ENCODE measurements around the gene PYGM.

Gene PYGM

GRCh38 chr11:64759722-64760719 is at the start of gene PYGM:
TSS of gene PYGM (minus strand) at chr11:64759974. CDS start at chr11:64759898, 76 bp downstream.
- DNase-seq = no peak

GRCh38 chr11:64805481-64805880 is 45.7 kb upstream of the PYGM start:
- DNase-seq = no peak

GRCh38 chr11:64804346-64805210 is 44.8 kb upstream of the PYGM start:
- no peak for DNase-seq

- DNase-seq = no peak
Measured at GRCh38 chr11:64803846-64804345, 44.1 kb upstream of the PYGM start.

GRCh38 chr11:64803158-64803845 is 43.5 kb upstream of the PYGM start, which contains the start of gene MAP4K2:
TSS of gene MAP4K2 (minus strand) at chr11:64803214. CDS start at chr11:64803149, 65 bp downstream.
- peak; percentile 72 for DNase-seq

- DNase-seq = no peak
Measured at GRCh38 chr11:64802370-64803157, 42.8 kb upstream of the PYGM start.

- no peak for DNase-seq
Measured at GRCh38 chr11:64801561-64802369, 42.0 kb upstream of the PYGM start.

- no peak for DNase-seq
Measured at GRCh38 chr11:64801158-64801464, 41.3 kb upstream of the PYGM start.

GRCh38 chr11:64800303-64801157 is 40.8 kb upstream of the PYGM start:
- DNase-seq = no peak

- no peak for DNase-seq
Measured at GRCh38 chr11:64799623-64800302, 40.0 kb upstream of the PYGM start.

- no peak for DNase-seq
Measured at GRCh38 chr11:64799256-64799622, 39.5 kb upstream of the PYGM start.

GRCh38 chr11:64796757-64797541 is 37.2 kb upstream of the PYGM start:
- no peak for DNase-seq

- no peak for DNase-seq
Measured at GRCh38 chr11:64796047-64796756, 36.4 kb upstream of the PYGM start.

- no peak for DNase-seq
Measured at GRCh38 chr11:64794526-64794925, 34.8 kb upstream of the PYGM start.

- no peak for DNase-seq
Measured at GRCh38 chr11:64793271-64794160, 33.7 kb upstream of the PYGM start.

- no peak for DNase-seq
Measured at GRCh38 chr11:64792482-64792881, 32.7 kb upstream of the PYGM start.

GRCh38 chr11:64791781-64792291 is 32.1 kb upstream of the PYGM start:
- DNase-seq = no peak

Data from NCI-H1048 (cell line).